Hematopoietic multipotent progenitor cell treated with erythropoietin and hydrocortisone succinate and interleukin-3 and kit ligand, for 4 days (in vitro differentiated cells): Measurements from ENCODE around the gene CPA1.

Source experiments
- DNase-seq: peaks from one replicate; pipeline ENCODE4 v3.0.0-alpha.2; 2015

Gene CPA1

DNA sequence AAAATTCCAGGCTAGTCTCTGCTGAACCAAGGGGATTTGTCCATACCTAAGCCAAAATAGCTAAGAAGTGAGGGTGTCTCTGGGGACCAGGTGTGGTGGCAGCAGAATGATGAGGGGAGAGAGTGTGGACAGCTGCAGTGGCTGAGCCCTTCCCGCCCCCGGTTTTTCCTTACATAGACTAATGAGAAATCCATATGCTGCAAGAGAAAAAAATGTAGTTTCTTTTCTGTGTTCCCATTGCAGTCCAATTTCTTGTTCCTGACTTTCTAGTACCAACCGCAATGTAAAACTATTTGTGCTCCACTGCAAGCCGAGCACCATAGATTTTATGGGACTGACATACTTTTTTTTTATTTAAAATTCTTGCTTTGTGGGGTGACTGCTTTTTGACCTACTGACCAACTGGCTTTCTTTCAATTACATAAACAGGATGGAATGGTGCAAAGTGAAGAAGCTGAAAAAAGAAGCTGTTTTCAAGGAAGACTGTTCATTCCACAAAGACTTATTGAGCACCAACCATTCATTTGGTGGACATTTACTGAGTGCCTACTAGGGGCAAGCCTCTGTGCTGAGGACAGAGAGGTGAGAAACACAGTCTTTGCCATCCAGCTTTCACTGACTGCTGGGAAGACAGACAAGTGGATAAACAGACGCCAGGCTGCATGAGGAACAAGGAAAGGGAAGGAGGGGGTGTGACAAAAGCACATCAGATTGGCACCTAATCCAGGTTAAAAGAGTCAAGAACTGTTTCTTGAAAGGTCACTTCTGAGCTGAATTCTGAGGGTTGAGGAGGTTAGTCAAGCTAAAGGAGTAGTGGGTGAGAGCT is 50.8 kb downstream of the CPA1 start:
- DNase-seq: no peak

GRCh38 chr7:130432886-130433285 is 52.6 kb downstream of the CPA1 start:
- DNase-seq: no peak

- DNase-seq: peak; percentile 61
Measured at GRCh38 chr7:130433301-130433700, 53.0 kb downstream of the CPA1 start.

DNA sequence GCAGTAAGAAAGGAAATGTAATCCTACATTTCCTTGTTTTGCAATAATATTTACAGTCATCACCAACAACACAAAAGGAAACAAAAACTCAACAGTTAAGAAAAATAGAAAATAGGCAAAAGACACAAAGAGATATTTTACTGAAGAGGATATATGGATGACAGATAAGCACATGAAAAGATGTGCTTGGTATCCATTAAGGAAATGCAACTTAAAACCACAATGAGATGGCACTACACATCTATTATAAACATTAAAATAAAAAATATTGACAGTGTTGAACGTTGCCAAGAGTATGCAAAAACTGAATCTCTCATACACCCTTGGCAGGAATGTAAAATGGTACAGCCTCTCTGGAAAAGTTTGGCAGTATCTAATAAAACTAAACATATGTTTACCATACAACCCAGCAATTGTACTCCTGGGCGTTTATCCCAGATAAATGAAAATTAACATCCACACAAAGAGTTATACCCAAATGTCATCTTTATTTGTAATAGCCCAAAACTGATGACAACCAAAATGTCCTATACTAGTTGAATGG is 55.1 kb downstream of the CPA1 start:
- DNase-seq: peak; percentile 59

GRCh38 chr7:130436253-130436652 is 56.0 kb downstream of the CPA1 start:
- DNase-seq: no peak
